GM12878 (cell line): Measurements from ENCODE around the gene KPNA5. TPM values are rescaled to one million over a fixed set of nuclear protein-coding genes. Genes with fewer than 3 reads are reported as not detected.
A peak's percentile ranks its signal among the peaks of the same experiment; 100 is the strongest.
"Not testable (repeated sequence)": the region's sequence is repeated elsewhere in the genome, so short reads cannot be mapped to it uniquely, and the experiment has no call there.

Experiments
- ATAC-seq: fragments of 200-7000 bp; cut with Tn5 transposase; 3 replicates; pipeline ENCODE4 v1.9.1; 2020; ENCODE audit warnings: mild to moderate bottlenecking, moderate library complexity
- BruUV-seq: library from RNA; stranded (reverse); fragments of 400-500 nt; replicated peaks from 2 replicates; lab custom pipeline; 2021; lab: Mats Ljungman, UMichigan
- CTCF ChIA-PET: fragments of 300-600 bp; sonication (Branson Sonifier 250); formaldehyde crosslinking; extraction: SDS; loops from one replicate; lab custom pipeline; 2021; ENCODE audit warnings: inconsistent platforms; lab: Yijun Ruan, JAX
- POLR2A ChIA-PET: fragments of 350-600 bp; formaldehyde crosslinking; extraction: SDS; loops from one replicate; lab custom pipeline; 2021; ENCODE audit warnings: inconsistent platforms; lab: Charles Lee
- RAD21 ChIA-PET: fragments of 300-600 bp; sonication (Branson Sonifier 250); formaldehyde crosslinking; loops from one replicate; lab custom pipeline; 2023; ENCODE audit warnings: antibody characterized with exemption; ENCODE audit not compliant: unreplicated experiment; lab: Charles Lee
- SMC1A ChIA-PET: fragments of 300-600 bp; sonication (Branson Sonifier 250); formaldehyde crosslinking; loops from one replicate; lab custom pipeline; 2023; ENCODE audit not compliant: unreplicated experiment, uncharacterized antibody; lab: Charles Lee
- DNase-seq: peaks from one replicate; pipeline ENCODE4 v3.0.0-alpha.2; 2011; ENCODE audit warnings: low read depth, low spot score
- FAIRE-seq: peaks from 3 replicates; lab custom pipeline; 2011; peaks lifted over from hg19 to GRCh38; lab: Jason Lieb, UNC
- H2AFZ ChIP-seq: 2 replicates; pipeline ENCODE4 v1.6.0; 2011; ENCODE audit warnings: low read depth, low read length, control low read depth; ENCODE audit not compliant: control insufficient read depth
- H3K27ac ChIP-seq: 2 replicates; pipeline ENCODE4 v1.5.1; 2011; ENCODE audit warnings: control low read depth; ENCODE audit not compliant: control insufficient read depth, insufficient read depth
- H3K27me3 ChIP-seq, 2 experiments: replicated peaks in 1 of 2; 2 replicates each; pipeline versions ENCODE4 v1.6.0 to v1.6.1; 2011; ENCODE audit warnings: low read length in 1 of 2; ENCODE audit not compliant: control insufficient read depth in 2 of 2, insufficient read depth in 2 of 2
- H3K36me3 ChIP-seq, 2 experiments: 2 replicates each; pipeline ENCODE4 v1.5.1; 2011; ENCODE audit warnings: low read length in 1 of 2; ENCODE audit not compliant: control insufficient read depth in 2 of 2, insufficient read depth in 2 of 2
- H3K4me1 ChIP-seq: 2 replicates; pipeline ENCODE4 v1.6.1; 2011; ENCODE audit warnings: mild to moderate bottlenecking, low read length, moderate library complexity, mixed read lengths; ENCODE audit not compliant: control insufficient read depth, insufficient read depth
- H3K4me2 ChIP-seq: 2 replicates; pipeline ENCODE4 v1.6.0; 2011; ENCODE audit warnings: control low read depth; ENCODE audit not compliant: control insufficient read depth, insufficient read depth
- H3K4me3 ChIP-seq: fragments of 200-600 bp; sonication (generic); 2 replicates; pipeline ENCODE4 v1.5.1; 2016
- H3K79me2 ChIP-seq: 2 replicates; pipeline ENCODE4 v1.6.0; 2011; ENCODE audit warnings: low read length; ENCODE audit not compliant: control insufficient read depth, insufficient read depth
- H3K9ac ChIP-seq: 2 replicates; pipeline ENCODE4 v1.8.0; 2011; ENCODE audit warnings: low read length, control low read depth, mixed read lengths; ENCODE audit not compliant: control insufficient read depth, insufficient read depth
- H3K9me3 ChIP-seq: replicated peaks from 3 replicates; pipeline ENCODE4 v1.5.1; 2011; ENCODE audit warnings: mild to moderate bottlenecking, low read length; ENCODE audit not compliant: control insufficient read depth, insufficient read depth
- H4K20me1 ChIP-seq: 2 replicates; pipeline ENCODE4 v1.6.0; 2011; ENCODE audit not compliant: control insufficient read depth, insufficient read depth
- CREM ChIP-seq: IDR thresholded peaks from 2 replicates; pipeline ENCODE4 v1.6.1; 2014; ENCODE audit warnings: antibody characterized with exemption, low read depth
- FOS ChIP-seq: IDR thresholded peaks from 3 replicates; pipeline ENCODE4 v1.6.1; 2011; ENCODE audit warnings: borderline replicate concordance; ENCODE audit not compliant: insufficient read length; ENCODE audit errors: extremely low read depth
- GABPA ChIP-seq: IDR thresholded peaks from 2 replicates; pipeline ENCODE4 v1.6.1; 2014; ENCODE audit warnings: antibody characterized with exemption, low read depth, mild to moderate bottlenecking, inconsistent platforms
- IRF4 ChIP-seq: IDR thresholded peaks from 2 replicates; pipeline ENCODE4 v1.6.1; 2011; ENCODE audit warnings: low read depth, low read length
- KLF5 ChIP-seq: fragments of 450-650 bp; IDR thresholded peaks from 2 replicates; pipeline ENCODE4 v1.6.1; 2014; ENCODE audit warnings: mild to moderate bottlenecking; ENCODE audit not compliant: partially characterized antibody
- MTA2 ChIP-seq: fragments of 450-650 bp; IDR thresholded peaks from 2 replicates; pipeline ENCODE4 v1.6.1; 2016; ENCODE audit warnings: low read depth, mild to moderate bottlenecking, moderate library complexity
- MYB ChIP-seq: fragments of 150-350 bp; IDR thresholded peaks from 2 replicates; pipeline ENCODE4 v1.6.1; 2014; ENCODE audit warnings: mild to moderate bottlenecking, low read depth, low read length, borderline replicate concordance
- NKRF ChIP-seq: fragments of 450-650 bp; conservative IDR thresholded peaks from 2 replicates; pipeline ENCODE4 v1.6.1; 2017; ENCODE audit warnings: mild to moderate bottlenecking, moderate library complexity
- SP1 ChIP-seq: IDR thresholded peaks from one replicate; pipeline ENCODE4 v1.6.1; 2011; ENCODE audit warnings: low read depth, low read length
- ZBED1 ChIP-seq: IDR thresholded peaks from 2 replicates; pipeline ENCODE4 v1.6.1; 2016; ENCODE audit warnings: borderline replicate concordance
- WGBS: methylation state at CpG from one replicate; pipeline ENCODE4 v1.1.6; 2016; ENCODE audit warnings: low lambda C conversion rate; ENCODE audit not compliant: insufficient replicate concordance, insufficient coverage; ENCODE audit errors: missing lambda C conversion rate; 5-methylcytosine and 5-hydroxymethylcytosine counted together
- in situ Hi-C: fragments of 300-500 bp; cut with MboI; formaldehyde crosslinking; loops from 9 replicates; pipeline ENCODE4 v1.14.3; 2018; ENCODE audit warnings: mixed read lengths
- intact Hi-C: fragments of 100-400 bp; cut with micrococcal nuclease; formaldehyde crosslinking; loops from one replicate; pipeline ENCODE4 v1.14.2; 2022; ENCODE audit not compliant: unreplicated experiment
- polyA plus RNA-seq, 11 experiments: library from polyadenylated mRNA; depleted of rRNA in 4 of 11; unstranded in 6 of 11; stranded (reverse) in 5 of 11; fragments of >200 nt; fragmentation: Nextera tagmentation in 4 of 11; fragmentation: Illumina TruSeq in 1 of 11; extraction: Ambion mirVana in 4 of 11; extraction: Trizol in 1 of 11; gene quantifications; 1 replicate in 1 of 11; 2 replicates in 10 of 11; pipeline versions ENCODE4 v1.2.1 to v1.2.3, GENCODE V29; 2011 to 2016; ENCODE audit warnings: inconsistent platforms in 2 of 11, missing spikeins in 2 of 11, low read depth in 1 of 11
- total RNA-seq, 4 experiments: library from RNA; depleted of rRNA in 3 of 4; stranded (reverse); fragments of >200 nt in 3 of 4; fragmentation: Illumina TruSeq in 1 of 4; extraction: Trizol in 1 of 4; gene quantifications; 2 replicates each; pipeline versions ENCODE4 v1.2.1 to v1.2.3, GENCODE V29; 2013 to 2021
- TF ChIP-seq, protein P1 (sequence below): IDR thresholded peaks from 2 replicates; pipeline ENCODE4 v1.6.1; 2011; ENCODE audit warnings: borderline replicate concordance, low read depth, mild to moderate bottlenecking, moderate library complexity, low read length; ENCODE audit not compliant: insufficient read depth, poor library complexity, severe bottlenecking
- TF ChIP-seq, protein P2 (sequence below): IDR thresholded peaks from 2 replicates; pipeline ENCODE4 v1.6.1; 2012; ENCODE audit warnings: low read depth, low read length, improper control_type of control experiment

The KPNA5 gene
- total and polyA plus RNA-seq, 10 of the 15 experiments (the other 5 are each of a cell fraction or from before 2014, with no cell fraction given) = 1.9 to 7.6 (median 4.5) TPM

GRCh38 chr6:116663308-116663707 lies 17.7 kb upstream of the KPNA5 start:
- H2AFZ ChIP-seq = no peak overlapping the region
- ATAC-seq = no peak
- H3K9ac ChIP-seq = no peak overlapping the region
- no peak overlapping the region for H3K4me3 ChIP-seq
- H3K27ac ChIP-seq = no peak overlapping the region
- POLR2A ChIA-PET = no interaction called here
- in situ Hi-C loops = no loop called here
- no TSS peak for BruUV-seq
- 0 out of 2 replicates have a peak overlapping the region, but pooled peaks have one; percentile 14 for H3K4me2 ChIP-seq
- TF ChIP-seq NKRF (no peak), MYB (no peak), IRF4 (no peak), GABPA (no peak), SP1 (no peak), FOS (no peak), ZBED1 (no peak), CREM (no peak), KLF5 (no peak), MTA2 (no peak)
- TF ChIP-seq, protein P1, sequence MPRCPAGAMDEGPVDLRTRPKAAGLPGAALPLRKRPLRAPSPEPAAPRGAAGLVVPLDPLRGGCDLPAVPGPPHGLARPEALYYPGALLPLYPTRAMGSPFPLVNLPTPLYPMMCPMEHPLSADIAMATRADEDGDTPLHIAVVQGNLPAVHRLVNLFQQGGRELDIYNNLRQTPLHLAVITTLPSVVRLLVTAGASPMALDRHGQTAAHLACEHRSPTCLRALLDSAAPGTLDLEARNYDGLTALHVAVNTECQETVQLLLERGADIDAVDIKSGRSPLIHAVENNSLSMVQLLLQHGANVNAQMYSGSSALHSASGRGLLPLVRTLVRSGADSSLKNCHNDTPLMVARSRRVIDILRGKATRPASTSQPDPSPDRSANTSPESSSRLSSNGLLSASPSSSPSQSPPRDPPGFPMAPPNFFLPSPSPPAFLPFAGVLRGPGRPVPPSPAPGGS = no peak
- TF ChIP-seq, protein P2, sequence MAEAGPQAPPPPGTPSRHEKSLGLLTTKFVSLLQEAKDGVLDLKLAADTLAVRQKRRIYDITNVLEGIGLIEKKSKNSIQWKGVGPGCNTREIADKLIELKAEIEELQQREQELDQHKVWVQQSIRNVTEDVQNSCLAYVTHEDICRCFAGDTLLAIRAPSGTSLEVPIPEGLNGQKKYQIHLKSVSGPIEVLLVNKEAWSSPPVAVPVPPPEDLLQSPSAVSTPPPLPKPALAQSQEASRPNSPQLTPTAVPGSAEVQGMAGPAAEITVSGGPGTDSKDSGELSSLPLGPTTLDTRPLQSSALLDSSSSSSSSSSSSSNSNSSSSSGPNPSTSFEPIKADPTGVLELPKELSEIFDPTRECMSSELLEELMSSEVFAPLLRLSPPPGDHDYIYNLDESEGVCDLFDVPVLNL = no peak
- TF ChIP-seq, all 136 proteins: peak for 0
- H3K27me3 ChIP-seq = no peaks in the 10 kb centered on the region
- FAIRE-seq (no peak), DNase-seq (no peak)
- no peaks in the 10 kb centered on the region; the same call in 1 of the 2 replicates for H3K4me1 ChIP-seq
- ChIA-PET SMC1A (no interaction called here), CTCF (no interaction called here), RAD21 (no interaction called here)
- H3K36me3 ChIP-seq = no peaks in the 10 kb centered on the region
- intact Hi-C loops = loop anchor here (10.0 kb wide), 2 partner anchors 289 to 649 kb away; partner anchors contain the start of gene DSE
- H4K20me1 ChIP-seq = no peaks in the 10 kb centered on the region; the same call in 1 of the 2 replicates
- no peaks in the 10 kb centered on the region for H3K9me3 ChIP-seq
- WGBS = 92% methylated on average over 3 of the region's 3 CpGs
- H3K79me2 ChIP-seq = peaks cover 82% of the 10 kb centered on the region

- H3K9ac ChIP-seq, H3K9me3 ChIP-seq, BruUV-seq, H3K4me1 ChIP-seq, H3K36me3 ChIP-seq, H4K20me1 ChIP-seq, in situ Hi-C loops, H3K27me3 ChIP-seq, H3K27ac ChIP-seq, ATAC-seq, H2AFZ ChIP-seq, FAIRE-seq, H3K4me3 ChIP-seq, DNase-seq: not testable (repeated sequence)
- POLR2A ChIA-PET = interaction anchor here (0.7 kb wide), 1 partner anchor 285 kb away, joined by 4 read pairs; no protein-coding TSS in a partner anchor
- intact Hi-C loops = loop anchor here (10.0 kb wide), 2 partner anchors 289 to 649 kb away; partner anchors contain the start of gene DSE
- Histone ChIP-seq H3K79me2 (peaks cover 85% of the 10 kb centered on the region), H3K4me2 (peak overlapping the region; percentile 22; the same call in 1 of the 2 replicates)
- SMC1A ChIA-PET = interaction anchor here (0.9 to 1.3 kb wide), 2 partner anchors 36 to 101 kb away, joined by 3 to 4 read pairs; no protein-coding TSS in a partner anchor
- 91% methylated on average over 2 of the region's 2 CpGs for WGBS
- RAD21 ChIA-PET = interaction anchor here (0.7 kb wide), 1 partner anchor 834 kb away, joined by 3 read pairs; no protein-coding TSS in a partner anchor
- CTCF ChIA-PET = interaction anchor here (1.0 to 1.6 kb wide), 2 partner anchors 15 to 375 kb away, joined by 3 to 5 read pairs; no protein-coding TSS in a partner anchor
Measured at GRCh38 chr6:116664169-116664568, 16.8 kb upstream of the KPNA5 start.
